Right renal pelvis (tissue), 4 donors: ENCODE measurements around the gene SEMA4D. TPM values are rescaled to one million over a fixed set of nuclear protein-coding genes. Genes with fewer than 3 reads are reported as not detected.
"Not testable (repeated sequence)": the region's sequence is repeated elsewhere in the genome, so short reads cannot be mapped to it uniquely, and the experiment has no call there.

Source experiments
- DNase-seq, 4 donors: peaks; one replicate each; pipeline ENCODE4 v3.0.0-alpha.2; 2013; ENCODE audit warnings: low read depth in 4 of 4, low spot score in 3 of 4, missing footprints in 1 of 4
- polyA plus RNA-seq, 4 donors: library from polyadenylated mRNA; unstranded; fragments of 120-200 nt; gene quantifications; one replicate each; pipeline ENCODE4 v1.2.1, GENCODE V29; 2013; ENCODE audit not compliant: insufficient read length in 4 of 4

The SEMA4D gene
- polyA plus RNA-seq, 4 donors = 40.3 to 58.9 (median 47.4) TPM

- no peak for DNase-seq
These were observed 135.9 kb downstream of the SEMA4D start for GRCh38 chr9:89361816-89362646.

- no peak for DNase-seq
These were observed 136.9 kb downstream of the SEMA4D start for GRCh38 chr9:89361031-89361430.

- DNase-seq = no peak
These were observed 137.4 kb downstream of the SEMA4D start for GRCh38 chr9:89360465-89360864.

DNA sequence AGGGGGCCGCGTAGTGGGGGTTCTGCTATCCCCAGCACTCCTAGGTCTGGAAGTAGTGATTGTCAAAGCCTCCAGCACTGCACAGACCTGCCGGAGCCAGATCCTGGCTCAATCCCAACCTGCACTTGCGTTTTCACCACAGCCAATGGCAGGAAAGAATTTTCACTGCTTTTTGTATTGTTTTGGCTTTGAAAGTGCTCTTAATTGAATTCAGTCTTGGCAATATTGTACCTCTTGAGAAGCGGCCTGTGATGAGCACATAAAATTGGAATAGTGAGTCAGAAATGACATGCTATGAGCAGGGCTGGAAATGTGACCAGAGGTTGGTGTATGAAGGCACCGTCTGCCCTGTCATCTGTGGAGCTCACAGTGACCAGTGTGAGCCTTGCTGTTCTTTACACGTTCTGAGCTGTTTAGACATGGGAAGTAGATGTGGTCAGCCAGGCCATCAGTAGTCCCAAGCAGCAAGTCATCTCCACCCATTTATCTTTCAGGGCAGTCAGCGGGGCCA lies 138.1 kb downstream of the SEMA4D start:
- DNase-seq = no peak

DNA sequence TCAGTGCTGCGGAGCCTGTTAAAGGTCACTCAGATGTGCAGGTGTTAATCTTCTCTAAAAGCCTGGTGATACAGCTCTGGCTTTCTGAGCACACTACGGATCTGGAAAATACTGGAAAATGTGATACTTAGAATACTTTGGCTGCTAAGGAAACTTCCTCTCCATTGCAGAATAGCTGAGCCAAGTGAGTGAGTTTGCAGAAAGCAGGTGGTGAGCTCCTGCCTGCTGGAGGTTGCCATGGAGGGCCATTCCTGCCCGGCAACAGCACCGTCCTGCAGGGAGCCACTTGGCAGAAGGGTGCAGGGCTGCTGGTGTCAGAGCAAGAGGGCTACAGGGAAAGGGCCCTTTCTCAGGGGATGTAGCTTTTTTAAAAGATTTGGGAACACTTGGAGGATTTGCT lies 138.9 kb downstream of the SEMA4D start:
- no peak for DNase-seq

GRCh38 chr9:89358376-89358916 lies 139.5 kb downstream of the SEMA4D start:
- no peak for DNase-seq

DNA sequence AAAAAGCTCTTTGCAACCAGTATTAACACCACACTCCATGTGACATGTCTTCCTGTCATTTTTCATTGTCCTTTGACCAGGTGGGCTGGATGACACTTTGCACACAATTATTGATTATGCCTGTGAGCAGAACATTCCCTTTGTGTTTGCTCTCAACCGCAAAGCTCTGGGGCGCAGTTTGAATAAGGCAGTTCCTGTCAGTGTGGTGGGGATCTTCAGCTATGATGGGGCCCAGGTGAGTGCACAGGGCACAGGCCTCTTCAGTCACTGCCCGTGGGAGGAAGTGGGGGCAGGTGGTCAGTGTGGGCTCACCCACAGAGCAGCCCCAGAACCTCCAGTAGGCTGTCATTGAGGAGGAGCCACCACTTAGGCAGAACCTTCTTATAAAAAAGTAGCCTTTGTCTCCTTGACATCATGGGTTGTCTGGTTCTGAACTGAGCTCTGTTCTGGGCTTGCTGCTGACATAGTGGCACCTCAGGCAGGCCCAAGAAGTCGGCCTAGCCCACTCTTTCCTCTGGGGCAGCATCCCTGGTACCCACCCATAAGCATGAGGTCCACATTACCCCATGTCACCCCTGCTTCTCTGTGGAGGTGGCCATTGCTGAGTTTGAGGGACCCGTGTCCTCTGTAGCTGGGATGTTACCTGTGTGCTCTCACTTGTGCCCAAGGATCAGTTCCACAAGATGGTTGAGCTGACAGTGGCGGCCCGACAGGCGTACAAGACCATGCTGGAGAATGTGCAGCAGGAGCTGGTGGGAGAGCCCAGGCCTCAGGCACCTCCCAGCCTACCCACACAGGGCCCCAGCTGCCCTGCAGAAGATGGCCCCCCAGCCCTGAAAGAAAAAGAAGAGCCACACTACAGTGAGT lies 140.3 kb downstream of the SEMA4D start:
- no peak for DNase-seq

GRCh38 chr9:89356782-89357181 lies 141.1 kb downstream of the SEMA4D start:
- DNase-seq = no peak

DNA sequence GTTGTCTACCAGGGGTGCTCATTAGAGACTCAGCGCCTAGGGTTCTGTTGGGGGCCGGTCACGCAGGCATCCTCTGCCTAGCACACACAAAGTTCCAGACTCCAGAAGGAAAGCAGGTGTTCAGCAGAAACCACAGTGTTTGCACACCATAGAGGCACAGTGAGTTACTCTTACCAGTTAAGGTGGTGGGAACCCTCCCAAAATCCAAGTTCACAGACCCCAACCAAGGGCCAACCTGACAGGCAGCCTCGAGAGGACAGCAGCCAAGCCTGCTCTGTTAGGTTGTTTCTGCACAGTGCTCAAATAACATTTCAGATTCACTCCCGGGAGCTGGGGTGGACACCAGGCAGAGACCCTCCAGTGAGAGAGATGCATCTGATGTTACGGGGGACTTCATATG lies 143.4 kb downstream of the SEMA4D start:
- no peak for DNase-seq

GRCh38 chr9:89353989-89354388 lies 143.9 kb downstream of the SEMA4D start:
- no peak for DNase-seq

DNA sequence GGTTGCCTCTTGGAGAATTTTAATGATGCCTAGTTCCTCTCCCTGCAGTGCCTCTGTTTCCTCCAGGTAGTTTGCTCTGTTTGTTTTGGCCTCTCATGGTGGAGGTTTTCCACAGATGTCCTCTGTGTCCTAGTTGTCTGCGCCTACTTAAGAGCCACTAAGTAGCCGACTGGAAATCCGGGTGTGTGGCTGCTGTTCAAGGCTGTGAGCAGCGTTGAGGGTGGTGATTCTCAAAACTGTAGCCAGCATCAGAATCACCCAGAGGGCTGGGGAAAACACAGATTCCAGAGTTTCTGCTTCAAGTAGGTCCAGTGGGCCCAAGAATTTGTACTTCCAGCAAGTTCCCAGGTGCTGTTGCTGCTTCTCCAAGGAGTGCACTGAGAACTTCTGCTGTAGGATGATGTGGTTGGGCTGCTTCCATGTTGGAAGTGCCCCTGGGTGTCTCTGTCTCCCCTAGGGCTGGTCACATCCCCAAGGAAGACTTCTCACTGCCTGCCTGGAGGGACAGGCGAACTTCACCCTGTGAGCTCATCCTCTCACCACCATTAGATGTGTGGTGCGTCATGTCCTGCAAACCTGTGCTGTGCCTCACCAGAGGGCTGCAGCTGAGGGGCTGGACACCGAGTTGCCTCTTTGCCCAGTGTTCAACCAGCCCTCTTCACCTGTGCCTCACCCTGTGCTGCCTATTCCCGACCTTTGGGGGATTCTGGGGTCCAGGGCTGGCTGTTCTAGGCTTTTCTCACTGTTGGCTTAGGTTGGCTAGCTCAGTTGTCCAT lies 144.9 kb downstream of the SEMA4D start:
- no peak for DNase-seq

DNA sequence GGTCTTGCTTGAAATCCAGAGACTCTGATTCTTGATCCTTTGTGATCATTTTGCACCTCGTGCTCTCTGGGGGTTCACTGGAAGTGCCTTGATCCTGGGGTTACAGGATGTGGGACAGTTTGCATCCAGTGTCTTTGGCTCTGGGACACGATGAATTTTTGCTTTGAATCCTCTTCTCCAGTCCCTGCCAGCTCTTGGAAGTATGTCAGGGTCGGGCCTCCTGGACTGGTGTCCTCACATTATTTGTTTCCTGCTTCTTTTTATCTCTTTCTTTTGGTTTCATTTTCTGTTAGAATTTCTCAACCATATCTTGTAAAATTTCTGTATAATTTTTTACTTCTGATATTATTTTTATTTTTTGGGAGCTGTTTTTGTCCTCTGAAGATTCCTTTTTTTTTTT lies 145.5 kb downstream of the SEMA4D start:
- DNase-seq = no peak

DNA sequence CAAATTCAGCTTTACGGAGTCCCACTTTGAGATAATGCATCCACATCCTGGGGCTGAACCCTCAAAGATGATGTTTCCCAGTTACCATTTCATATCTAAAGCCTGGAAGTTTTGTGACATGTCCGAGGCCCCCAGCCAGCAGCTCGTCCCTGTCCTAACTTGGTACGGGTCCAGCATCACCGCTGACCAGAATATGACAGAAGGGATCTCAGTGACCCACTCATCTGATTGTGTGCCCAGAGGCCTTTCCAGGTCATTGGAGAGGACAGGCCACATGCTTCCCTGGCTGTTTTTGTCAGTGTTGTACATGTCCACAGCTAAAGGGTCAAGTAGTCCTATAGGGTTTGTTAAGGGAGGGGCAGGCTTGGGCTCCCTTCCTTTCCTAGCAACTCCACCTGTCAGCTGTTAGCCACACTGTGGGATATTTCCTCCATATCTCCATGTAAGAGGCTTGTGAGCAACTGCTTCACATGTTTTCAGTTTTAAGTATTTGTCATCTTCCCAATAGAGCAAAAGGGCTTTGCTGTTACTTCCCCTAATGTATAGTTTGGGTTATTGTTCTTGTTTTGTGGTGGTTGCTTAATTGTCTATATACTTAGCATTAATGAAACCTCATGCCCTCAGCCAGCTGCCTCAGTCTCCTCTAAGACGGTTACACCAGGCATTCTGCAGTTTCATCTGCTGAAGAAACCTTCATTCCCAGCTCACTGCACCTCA lies 146.2 kb downstream of the SEMA4D start:
- DNase-seq = no peak

DNA sequence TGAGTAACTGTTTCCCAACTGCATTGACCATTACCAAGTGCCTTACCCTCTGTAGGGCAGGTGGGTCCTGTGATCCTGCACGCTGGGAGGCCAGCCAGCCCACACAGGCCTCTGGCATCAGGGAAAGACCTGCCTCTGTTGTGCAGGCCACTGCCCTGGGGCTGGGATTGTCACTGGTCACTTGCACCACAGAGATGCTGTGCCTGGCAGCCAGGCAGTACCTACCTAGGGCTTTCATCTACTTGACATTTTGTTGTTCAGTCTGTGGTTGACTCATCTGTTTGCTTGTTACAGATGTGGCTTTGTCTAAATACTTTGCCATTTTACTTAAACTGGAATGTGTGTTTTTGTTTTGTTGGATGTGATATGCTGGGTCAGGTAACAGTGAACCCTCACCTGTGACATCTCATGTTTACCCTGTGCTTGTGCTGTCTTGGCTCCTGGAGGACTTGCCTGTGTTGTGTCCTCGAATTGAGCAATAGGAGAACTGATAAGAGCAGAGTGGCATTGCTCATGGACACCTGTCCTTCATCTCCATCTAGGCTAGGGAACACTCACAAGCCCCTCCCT lies 146.8 kb downstream of the SEMA4D start:
- no peak for DNase-seq

DNA sequence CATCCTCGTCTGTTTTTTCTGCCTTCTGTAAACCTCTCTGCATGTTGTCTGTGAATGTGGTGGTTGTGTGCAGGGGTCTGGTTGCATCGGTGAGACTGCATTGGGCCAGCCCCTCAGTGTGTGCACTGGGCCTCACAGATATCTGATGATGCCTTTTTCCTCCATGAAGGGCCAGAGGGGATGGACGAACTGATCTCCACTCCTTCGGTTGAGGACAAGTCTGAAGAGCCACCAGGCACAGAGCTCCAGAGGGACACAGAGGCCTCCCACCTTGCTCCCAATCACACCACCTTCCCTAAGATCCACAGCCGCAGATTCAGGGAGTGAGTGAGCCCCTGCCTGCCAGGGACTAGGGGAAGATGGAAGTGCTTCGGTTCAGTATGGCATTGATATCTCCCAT lies 148.3 kb downstream of the SEMA4D start:
- DNase-seq = no peak

DNA sequence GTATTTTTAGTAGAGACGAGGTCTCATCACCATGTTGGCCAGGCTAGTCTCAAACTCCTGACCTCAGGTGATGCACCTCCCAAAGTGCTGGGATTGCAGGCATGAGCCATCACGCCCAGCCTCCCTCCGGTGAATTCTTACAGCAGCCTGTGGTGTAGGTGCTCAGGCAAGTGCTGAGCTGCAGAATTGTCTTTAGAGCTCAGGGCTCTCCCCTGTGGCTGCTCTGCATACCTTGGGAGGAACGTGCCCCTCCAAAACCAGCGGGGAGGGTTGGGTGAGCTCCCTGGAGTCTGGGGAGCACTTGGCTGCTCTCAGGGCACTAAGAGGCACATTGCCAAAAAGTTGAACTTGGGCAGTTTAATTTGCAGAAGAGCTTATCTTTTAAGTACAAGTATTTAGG lies 150.3 kb downstream of the SEMA4D start:
- no peak for DNase-seq

GRCh38 chr9:89346696-89347095 lies 151.2 kb downstream of the SEMA4D start:
- DNase-seq = no peak

DNA sequence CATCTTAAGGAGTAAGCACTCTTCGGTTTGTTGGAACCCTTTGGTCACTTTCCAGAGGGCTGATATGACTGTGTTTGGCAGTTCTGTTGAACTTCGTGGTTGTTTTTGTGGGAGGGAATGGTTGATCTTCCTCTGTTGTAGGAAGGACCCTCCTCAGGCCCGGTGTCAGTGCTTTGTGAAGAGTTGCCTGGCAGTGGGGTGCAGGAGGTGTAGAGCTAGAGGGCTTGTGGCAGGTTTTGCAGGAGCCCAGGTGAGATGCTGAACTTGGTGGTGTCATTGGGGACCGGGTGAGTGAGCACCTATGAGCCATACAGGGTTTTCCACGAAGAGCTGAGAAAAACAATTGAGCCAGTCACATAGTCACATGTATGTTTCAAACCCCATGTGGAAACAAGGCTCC lies 152.4 kb downstream of the SEMA4D start:
- DNase-seq = no peak

GRCh38 chr9:89343812-89344211 lies 154.1 kb downstream of the SEMA4D start:
- DNase-seq = not testable (repeated sequence)

DNA sequence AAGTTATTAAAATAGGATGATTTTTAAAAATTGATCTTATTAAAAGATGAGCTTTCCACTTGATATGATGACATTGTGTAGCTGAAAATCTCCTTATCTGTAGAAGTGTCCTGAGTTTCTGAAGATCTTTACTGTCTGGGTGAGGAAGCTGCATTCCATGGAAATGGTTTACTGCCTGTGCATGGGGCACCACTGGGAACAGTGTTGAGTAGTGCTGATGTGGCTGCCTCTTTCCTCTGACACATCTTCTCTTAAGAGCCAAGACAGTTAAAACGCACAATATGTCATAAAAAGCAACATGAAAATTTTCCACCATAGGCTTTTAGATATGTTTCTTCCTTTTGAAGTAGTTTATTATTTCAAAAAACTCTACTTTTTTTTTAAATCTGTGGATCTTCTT lies 155.0 kb downstream of the SEMA4D start:
- no peak for DNase-seq
